Left lung (tissue), 10 donors: ENCODE measurements around the gene SIPA1L3. TPM values are rescaled to one million over a fixed set of nuclear protein-coding genes. Genes with fewer than 3 reads are reported as not detected.
A peak's percentile ranks its signal among the peaks of the same experiment; 100 is the strongest.

ENCODE experiments used
- ATAC-seq: fragments of 200-7000 bp; cut with Tn5 transposase; one replicate; pipeline ENCODE4 v1.9.1; 2020; ENCODE audit warnings: moderate library complexity
- DNase-seq, 4 donors: peaks; one replicate each; pipeline ENCODE4 v3.0.0-alpha.2; 2013 to 2020
- H3K27ac ChIP-seq, 2 donors: fragments of 200-600 bp; sonication (generic) in 1 of 2; one replicate each; pipeline versions ENCODE4 v1.5.0 to v1.8.0; 2020 to 2021
- H3K27me3 ChIP-seq, 2 donors: fragments of 200-600 bp; sonication (generic) in 1 of 2; one replicate each; pipeline versions ENCODE4 v1.5.0 to v1.8.0; 2020 to 2021
- H3K36me3 ChIP-seq, 2 donors: fragments of 200-600 bp; sonication (generic) in 1 of 2; one replicate each; pipeline versions ENCODE4 v1.5.0 to v1.8.0; 2020 to 2021
- H3K4me1 ChIP-seq, 2 donors: fragments of 200-600 bp; one replicate each; pipeline ENCODE4 v1.8.0; 2021
- H3K4me3 ChIP-seq, 2 donors: fragments of 200-600 bp; sonication (generic) in 1 of 2; one replicate each; pipeline versions ENCODE4 v1.5.0 to v1.8.0; 2020 to 2021; ENCODE audit warnings: mild to moderate bottlenecking in 1 of 2
- H3K9me3 ChIP-seq, 2 donors: fragments of 200-600 bp; sonication (generic) in 1 of 2; one replicate each; pipeline versions ENCODE4 v1.5.0 to v1.8.0; 2020 to 2021
- CTCF ChIP-seq, 2 donors: fragments of 200-600 bp; sonication (generic) in 1 of 2; IDR thresholded peaks; one replicate each; pipeline versions ENCODE4 v1.5.0 to v1.8.0; 2021; ENCODE audit warnings: antibody characterized with exemption in 2 of 2
- intact Hi-C, 2 donors: fragments of 100-400 bp; cut with DNase I; formaldehyde crosslinking; loops; one replicate each; pipeline versions ENCODE4 v1.11.2 to v1.14.2; 2022
- polyA plus RNA-seq, 6 donors: library from polyadenylated mRNA; unstranded; fragments of 120-200 nt; gene quantifications; one replicate each; pipeline ENCODE4 v1.2.1, GENCODE V29; 2013; ENCODE audit not compliant: insufficient read length in 6 of 6
- total RNA-seq, 2 donors: library from RNA; stranded (reverse); fragmentation: NEBNext Ultra II Directional; extraction: Animal tissue kit (Norgen Biotek cat#: 25700); gene quantifications; one replicate each; pipeline ENCODE4 v1.2.1, GENCODE V29; 2021
- donor health status: DM: no; HTN: yes; CAD: no.
- donor health status: DM: no; HTN: no; CAD: no.

Gene SIPA1L3
- total and polyA plus RNA-seq, 8 donors = 22.7 to 59.0 (median 27.4) TPM

GRCh38 chr19:38213911-38214625 is 307.1 kb downstream of the SIPA1L3 start:
- TF ChIP-seq CTCF (IDR thresholded peaks at IDR 0.05) = no peak
- ATAC-seq (no peak), DNase-seq (peak in 1 of 4 donors; percentile 24)
- peaks cover 4 to 20% of the 10 kb centered on the region in 2 donors for H3K4me1 ChIP-seq
- no peak overlapping the region for H3K4me3 ChIP-seq
- H3K36me3 ChIP-seq = no peaks in the 10 kb centered on the region
- no peak overlapping the region for H3K27ac ChIP-seq
- intact Hi-C loops = no loop called here
- peaks cover 14 to 98% of the 10 kb centered on the region in 2 donors for H3K27me3 ChIP-seq
- H3K9me3 ChIP-seq = no peaks in the 10 kb centered on the region

DNA sequence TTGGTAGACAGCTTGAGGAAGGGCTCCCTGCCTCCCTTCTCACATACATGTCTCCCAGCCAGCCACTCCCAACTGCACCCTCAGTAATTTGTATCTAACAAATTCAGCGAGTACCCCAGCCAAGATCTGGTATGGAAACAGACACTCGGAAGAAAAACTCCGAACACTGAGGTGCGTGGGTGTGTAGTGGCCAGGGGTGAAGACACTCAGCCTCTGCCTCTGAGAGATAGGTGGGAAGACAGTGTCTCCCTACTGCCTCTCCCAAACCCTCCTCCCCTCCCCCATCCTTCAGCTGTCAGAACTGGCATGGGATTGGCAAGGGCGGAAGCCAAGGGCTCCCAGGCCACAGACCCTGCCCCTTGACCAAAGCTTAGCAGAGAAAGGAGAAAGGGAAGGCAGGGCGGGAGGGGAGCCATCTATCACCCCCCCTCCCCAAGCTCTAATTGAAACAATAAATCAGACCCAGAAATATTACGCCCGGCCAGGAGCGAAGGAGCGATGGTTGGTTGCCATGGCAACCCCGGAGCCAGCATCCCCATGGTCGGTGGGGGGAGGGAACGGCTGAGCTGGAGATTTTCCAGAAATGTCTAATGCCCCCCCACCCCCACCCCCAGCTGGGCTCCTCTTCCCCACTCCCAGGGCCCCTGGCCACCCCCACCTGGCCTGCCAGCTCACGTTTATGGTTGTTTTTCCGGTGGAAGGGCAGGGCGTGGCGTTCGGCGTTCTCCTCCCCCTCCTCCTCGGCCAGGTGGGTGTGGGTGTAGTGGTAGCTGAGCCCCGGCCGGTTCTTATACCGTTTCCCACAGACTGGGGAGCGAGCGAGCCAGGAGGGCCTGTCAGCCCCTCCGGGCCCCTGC is 310.0 kb downstream of the SIPA1L3 start:
- Histone ChIP-seq H3K4me1 (no peaks in the 10 kb centered on the region), H3K9me3 (no peaks in the 10 kb centered on the region), H3K36me3 (no peaks in the 10 kb centered on the region), H3K27ac (no peak overlapping the region), H3K27me3 (peaks cover under 1 to 97% of the 10 kb centered on the region in 2 donors), H3K4me3 (no peak overlapping the region)
- TF ChIP-seq CTCF (IDR thresholded peaks at IDR 0.05) = no peak
- intact Hi-C loops = no loop called here
- DNase-seq = no peak
- no peak for ATAC-seq

DNA sequence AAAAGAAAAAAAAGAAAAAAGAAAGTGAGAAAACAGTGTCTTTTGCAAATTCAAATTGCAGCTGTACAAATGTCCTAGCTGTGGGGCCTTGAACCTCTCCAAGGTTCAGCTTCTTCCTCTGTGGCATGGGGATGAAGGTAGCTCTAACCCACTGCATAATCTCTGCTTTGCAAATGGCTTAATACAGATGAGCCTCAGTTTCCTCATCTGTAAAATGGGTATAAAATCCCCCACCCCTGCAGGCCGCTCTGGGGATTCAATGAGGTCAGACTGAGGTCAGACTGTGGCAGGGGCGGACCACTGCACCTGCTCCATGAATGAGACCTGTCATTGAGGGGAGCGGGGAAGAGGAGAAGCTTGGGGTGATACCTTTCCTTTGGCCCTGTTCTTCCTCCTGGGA is 311.2 kb downstream of the SIPA1L3 start:
- Histone ChIP-seq H3K27me3 (peaks cover 11 to 97% of the 10 kb centered on the region in 2 donors), H3K36me3 (no peaks in the 10 kb centered on the region), H3K4me1 (no peaks in the 10 kb centered on the region), H3K27ac (no peak overlapping the region), H3K9me3 (no peaks in the 10 kb centered on the region), H3K4me3 (no peak overlapping the region)
- DNase-seq (no peak), ATAC-seq (no peak)
- intact Hi-C loops = no loop called here
- TF ChIP-seq CTCF (IDR thresholded peaks at IDR 0.05) = no peak

DNA sequence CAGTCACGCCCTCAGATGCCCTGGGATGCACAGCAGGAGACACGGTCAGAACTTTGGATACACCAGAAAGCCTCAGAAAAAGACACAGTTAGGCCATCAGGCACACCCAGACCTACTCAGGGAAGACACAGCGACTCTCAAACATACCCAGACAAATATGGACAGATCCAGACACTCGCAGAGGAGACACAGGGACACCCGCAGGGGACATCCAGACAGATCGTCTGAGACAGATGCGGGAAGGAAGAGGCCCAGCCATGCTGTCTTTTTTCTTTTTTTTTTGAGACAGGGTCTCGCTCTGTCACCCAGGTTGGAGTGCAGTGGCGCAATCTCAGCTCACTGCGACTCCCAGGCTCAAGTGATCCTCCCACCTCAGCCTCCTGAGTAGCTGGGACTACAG is 312.2 kb downstream of the SIPA1L3 start:
- ATAC-seq (no peak), DNase-seq (no peak)
- Histone ChIP-seq H3K4me1 (peaks cover 3 to 8% of the 10 kb centered on the region in 2 donors), H3K36me3 (no peaks in the 10 kb centered on the region), H3K9me3 (no peaks in the 10 kb centered on the region), H3K27me3 (peaks cover 21 to 97% of the 10 kb centered on the region in 2 donors), H3K4me3 (no peak overlapping the region), H3K27ac (no peak overlapping the region)
- no peak for TF ChIP-seq CTCF (IDR thresholded peaks at IDR 0.05)
- intact Hi-C loops = no loop called here

DNA sequence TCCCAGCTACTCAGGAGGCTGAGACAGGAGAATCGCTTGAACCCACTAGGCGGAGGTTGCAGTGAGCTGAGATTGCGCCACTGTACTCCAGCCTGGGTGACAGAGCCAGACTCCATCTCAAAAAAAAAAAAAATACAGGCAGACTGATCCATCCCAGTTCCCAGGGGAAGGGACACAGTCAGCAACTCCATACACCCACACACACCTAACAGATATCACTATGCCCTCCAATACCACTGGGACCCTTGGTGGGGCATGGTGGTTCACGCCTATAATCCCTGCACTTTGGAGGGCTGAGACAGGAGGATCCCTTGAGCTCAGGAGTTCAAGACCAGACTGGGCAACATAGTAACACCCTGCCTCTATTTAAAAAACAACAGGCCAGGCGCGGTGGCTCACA is 314.4 kb downstream of the SIPA1L3 start:
- Histone ChIP-seq H3K27ac (no peak overlapping the region), H3K4me3 (no peak overlapping the region), H3K36me3 (no peaks in the 10 kb centered on the region), H3K9me3 (no peaks in the 10 kb centered on the region), H3K4me1 (peaks cover 3 to 10% of the 10 kb centered on the region in 2 donors), H3K27me3 (peaks cover 21 to 96% of the 10 kb centered on the region in 2 donors)
- no peak for TF ChIP-seq CTCF (IDR thresholded peaks at IDR 0.05)
- ATAC-seq (no peak), DNase-seq (no peak)
- intact Hi-C loops = loop anchor here in 1 of 2 donors (10.0 kb wide), 1 partner anchor 317 kb away; the partner anchor contains the start of genes SIPA1L3 and WDR87
